ENCODE measurements around the gene GRM1.
"Not testable (repeated sequence)": the region's sequence is repeated elsewhere in the genome, so short reads cannot be mapped to it uniquely, and the experiment has no call there.

GRM1 gene

GRCh38 chr6:146240322-146240721 lies 211.5 kb downstream of the GRM1 start:
- H3K9ac ChIP-seq (ENCODE audit: low read depth, low read length, poor library complexity, severe bottlenecking) = no peak overlapping the region
- no peaks in the 10 kb centered on the region for H3F3A ChIP-seq (ENCODE audit: low read depth)
- no peaks in the 10 kb centered on the region for H3K36me3 ChIP-seq (ENCODE audit: insufficient read depth, low read length)
- no peak for TF ChIP-seq CTCF (conservative IDR thresholded peaks at IDR 0.05; ENCODE audit: low read length)
- TF ChIP-seq EZH2phosphoT487 (IDR thresholded peaks at IDR 0.05; ENCODE audit: borderline replicate concordance) = no peak
- H3K4me2 ChIP-seq (ENCODE audit: low read depth, low read length, poor library complexity, severe bottlenecking) = no peak overlapping the region
- no peak overlapping the region for H2AFZ ChIP-seq (ENCODE audit: low read length)
- H3K79me2 ChIP-seq (ENCODE audit: insufficient read depth, low read length) = no peaks in the 10 kb centered on the region
- no peaks in the 10 kb centered on the region for H3K27me3 ChIP-seq (ENCODE audit: insufficient read depth, low read length, poor library complexity, severe bottlenecking)
- no peaks in the 10 kb centered on the region for H4K20me1 ChIP-seq (ENCODE audit: insufficient read depth, low read length, poor library complexity, severe bottlenecking)
- no peaks in the 10 kb centered on the region for H3K9me2 ChIP-seq (replicated peaks; ENCODE audit: low read depth, low read length)
- H3K4me3 ChIP-seq (ENCODE audit: low read length, poor library complexity, severe bottlenecking) = no peak overlapping the region
- H3K4me1 ChIP-seq (ENCODE audit: insufficient read depth, low read length, poor library complexity, severe bottlenecking) = no peaks in the 10 kb centered on the region
- H3K9me3 ChIP-seq (ENCODE audit: insufficient read depth, low read depth, low read length) = no peaks in the 10 kb centered on the region

- Histone ChIP-seq H3K4me1 (ENCODE audit: insufficient read depth, low read length, poor library complexity, severe bottlenecking) (no peaks in the 10 kb centered on the region), H3K4me2 (ENCODE audit: low read depth, low read length, poor library complexity, severe bottlenecking) (no peak overlapping the region), H3K9ac (ENCODE audit: low read depth, low read length, poor library complexity, severe bottlenecking) (no peak overlapping the region), H3K9me2 (replicated peaks; ENCODE audit: low read depth, low read length) (no peaks in the 10 kb centered on the region), H3K79me2 (ENCODE audit: insufficient read depth, low read length) (no peaks in the 10 kb centered on the region), H3F3A (ENCODE audit: low read depth) (no peaks in the 10 kb centered on the region), H4K20me1 (ENCODE audit: insufficient read depth, low read length, poor library complexity, severe bottlenecking) (no peaks in the 10 kb centered on the region), H3K27me3 (ENCODE audit: insufficient read depth, low read length, poor library complexity, severe bottlenecking) (no peaks in the 10 kb centered on the region), H3K4me3 (ENCODE audit: low read length, poor library complexity, severe bottlenecking) (no peak overlapping the region), H3K36me3 (ENCODE audit: insufficient read depth, low read length) (no peaks in the 10 kb centered on the region), H3K9me3 (ENCODE audit: insufficient read depth, low read depth, low read length) (no peaks in the 10 kb centered on the region), H2AFZ (ENCODE audit: low read length) (no peak overlapping the region)
- TF ChIP-seq CTCF (conservative IDR thresholded peaks at IDR 0.05; ENCODE audit: low read length) = no peak
- TF ChIP-seq EZH2phosphoT487 (IDR thresholded peaks at IDR 0.05; ENCODE audit: borderline replicate concordance) = no peak
These were observed 211.9 kb downstream of the GRM1 start for GRCh38 chr6:146240807-146241206.

GRCh38 chr6:146243646-146244045 lies 214.8 kb downstream of the GRM1 start:
- not testable (repeated sequence) for H3K36me3 ChIP-seq (ENCODE audit: insufficient read depth, low read length); H3K9me3 ChIP-seq (ENCODE audit: insufficient read depth, low read depth, low read length); H4K20me1 ChIP-seq (ENCODE audit: insufficient read depth, low read length, poor library complexity, severe bottlenecking); H2AFZ ChIP-seq (ENCODE audit: low read length); H3K4me2 ChIP-seq (ENCODE audit: low read depth, low read length, poor library complexity, severe bottlenecking); H3K9ac ChIP-seq (ENCODE audit: low read depth, low read length, poor library complexity, severe bottlenecking); H3K4me3 ChIP-seq (ENCODE audit: low read length, poor library complexity, severe bottlenecking); H3K79me2 ChIP-seq (ENCODE audit: insufficient read depth, low read length); H3K4me1 ChIP-seq (ENCODE audit: insufficient read depth, low read length, poor library complexity, severe bottlenecking); H3K9me2 ChIP-seq (replicated peaks; ENCODE audit: low read depth, low read length); H3F3A ChIP-seq (ENCODE audit: low read depth); H3K27me3 ChIP-seq (ENCODE audit: insufficient read depth, low read length, poor library complexity, severe bottlenecking)

- no peak overlapping the region for H3K4me3 ChIP-seq (ENCODE audit: low read length, poor library complexity, severe bottlenecking)
- no peak overlapping the region for H2AFZ ChIP-seq (ENCODE audit: low read length)
- H3K9me2 ChIP-seq (replicated peaks; ENCODE audit: low read depth, low read length) = no peaks in the 10 kb centered on the region
- no peak for TF ChIP-seq EZH2phosphoT487 (IDR thresholded peaks at IDR 0.05; ENCODE audit: borderline replicate concordance)
- TF ChIP-seq CTCF (conservative IDR thresholded peaks at IDR 0.05; ENCODE audit: low read length) = no peak
- no peaks in the 10 kb centered on the region for H3K36me3 ChIP-seq (ENCODE audit: insufficient read depth, low read length)
- no peaks in the 10 kb centered on the region for H4K20me1 ChIP-seq (ENCODE audit: insufficient read depth, low read length, poor library complexity, severe bottlenecking)
- no peaks in the 10 kb centered on the region for H3K79me2 ChIP-seq (ENCODE audit: insufficient read depth, low read length)
- no peak overlapping the region for H3K4me2 ChIP-seq (ENCODE audit: low read depth, low read length, poor library complexity, severe bottlenecking)
- no peak overlapping the region for H3K9ac ChIP-seq (ENCODE audit: low read depth, low read length, poor library complexity, severe bottlenecking)
- no peaks in the 10 kb centered on the region for H3K4me1 ChIP-seq (ENCODE audit: insufficient read depth, low read length, poor library complexity, severe bottlenecking)
- no peaks in the 10 kb centered on the region for H3K9me3 ChIP-seq (ENCODE audit: insufficient read depth, low read depth, low read length)
- H3K27me3 ChIP-seq (ENCODE audit: insufficient read depth, low read length, poor library complexity, severe bottlenecking) = no peaks in the 10 kb centered on the region
- no peaks in the 10 kb centered on the region for H3F3A ChIP-seq (ENCODE audit: low read depth)
These were observed 215.8 kb downstream of the GRM1 start for GRCh38 chr6:146244630-146245143.

Measured in Loucy (cell line).